Endodermal cell (in vitro differentiated cells): ENCODE measurements around the gene PCDHA9. TPM values are rescaled to one million over a fixed set of nuclear protein-coding genes. Genes with fewer than 3 reads are reported as not detected.
A peak's percentile ranks its signal among the peaks of the same experiment; 100 is the strongest.
"Not testable (repeated sequence)": the region's sequence is repeated elsewhere in the genome, so short reads cannot be mapped to it uniquely, and the experiment has no call there.

ENCODE experiments used
- DNase-seq: peaks from one replicate; pipeline ENCODE4 v3.0.0-alpha.2; 2017
- H3K27ac ChIP-seq: 2 replicates; pipeline ENCODE4 v1.5.1; 2013; ENCODE audit warnings: mild to moderate bottlenecking, low read depth, low read length, moderate library complexity
- H3K27me3 ChIP-seq: 2 replicates; pipeline ENCODE4 v1.6.1; 2013; ENCODE audit warnings: mild to moderate bottlenecking, low read length, moderate library complexity; ENCODE audit not compliant: insufficient read depth, control insufficient read depth, poor library complexity, severe bottlenecking
- H3K36me3 ChIP-seq: 2 replicates; pipeline ENCODE4 v1.7.0; 2013; ENCODE audit warnings: mild to moderate bottlenecking, low read length, moderate library complexity; ENCODE audit not compliant: control insufficient read depth, insufficient read depth
- H3K4me1 ChIP-seq: one replicate; pipeline ENCODE4 v1.7.0; 2013; ENCODE audit warnings: low read length; ENCODE audit not compliant: control insufficient read depth, insufficient read depth
- H3K4me3 ChIP-seq: 2 replicates; pipeline ENCODE4 v1.5.1; 2013; ENCODE audit warnings: mild to moderate bottlenecking, low read length, moderate library complexity
- H3K9ac ChIP-seq: 2 replicates; pipeline ENCODE4 v1.6.1; 2013; ENCODE audit warnings: mild to moderate bottlenecking, low read length, moderate library complexity; ENCODE audit not compliant: poor library complexity, severe bottlenecking; ENCODE audit errors: extremely low read depth
- H3K9me3 ChIP-seq: 2 replicates; pipeline ENCODE4 v1.6.1; 2013; ENCODE audit warnings: mild to moderate bottlenecking, low read length, moderate library complexity; ENCODE audit not compliant: control insufficient read depth
- H3K27ac Mint-ChIP-seq: 2 replicates; pipeline ENCODE4 v1.8.0; 2020; ENCODE audit warnings: mixed read lengths
- H3K27me3 Mint-ChIP-seq: 2 replicates; pipeline ENCODE4 v1.8.0; 2021; ENCODE audit warnings: mild to moderate bottlenecking, mixed read lengths; ENCODE audit not compliant: insufficient read depth
- H3K36me3 Mint-ChIP-seq: 2 replicates; pipeline ENCODE4 v1.8.0; 2020; ENCODE audit warnings: low read depth, mixed read lengths
- H3K4me1 Mint-ChIP-seq: 2 replicates; pipeline ENCODE4 v1.8.0; 2020; ENCODE audit warnings: mixed read lengths
- H3K4me3 Mint-ChIP-seq: 2 replicates; pipeline ENCODE4 v1.8.0; 2020; ENCODE audit warnings: mild to moderate bottlenecking, moderate library complexity, mixed read lengths
- H3K9me3 Mint-ChIP-seq: 2 replicates; pipeline ENCODE4 v1.8.0; 2020; ENCODE audit warnings: mild to moderate bottlenecking, mixed read lengths
- WGBS, 2 experiments: methylation state at CpG; one replicate each; pipeline versions ENCODE4 v1.1.5 to v1.1.7; 2013; ENCODE audit warnings: missing lambda C conversion rate in 2 of 2, mixed read lengths in 1 of 2; ENCODE audit not compliant: insufficient coverage in 1 of 2, insufficient read length in 1 of 2; 5-methylcytosine and 5-hydroxymethylcytosine counted together
- total RNA-seq, 2 donors: library from RNA; stranded (reverse); fragmentation: NEBNext Ultra II Directional in 1 of 2; extraction: Animal tissue kit (Norgen Biotek cat#: 25700) in 1 of 2; gene quantifications; 2 replicates in 1 of 2; 3 replicates in 1 of 2; pipeline ENCODE4 v1.2.1, GENCODE V29; 2021
- TF ChIP-seq, protein P1 (sequence below): fragments of 200-600 bp; sonication (generic); conservative IDR thresholded peaks from 2 replicates; pipeline ENCODE4 v1.5.0; 2021; ENCODE audit warnings: antibody characterized with exemption, mild to moderate bottlenecking

PCDHA9 gene
- total RNA-seq, 2 donors from 2014 or later = 0.60 to 2.6 TPM

DNA sequence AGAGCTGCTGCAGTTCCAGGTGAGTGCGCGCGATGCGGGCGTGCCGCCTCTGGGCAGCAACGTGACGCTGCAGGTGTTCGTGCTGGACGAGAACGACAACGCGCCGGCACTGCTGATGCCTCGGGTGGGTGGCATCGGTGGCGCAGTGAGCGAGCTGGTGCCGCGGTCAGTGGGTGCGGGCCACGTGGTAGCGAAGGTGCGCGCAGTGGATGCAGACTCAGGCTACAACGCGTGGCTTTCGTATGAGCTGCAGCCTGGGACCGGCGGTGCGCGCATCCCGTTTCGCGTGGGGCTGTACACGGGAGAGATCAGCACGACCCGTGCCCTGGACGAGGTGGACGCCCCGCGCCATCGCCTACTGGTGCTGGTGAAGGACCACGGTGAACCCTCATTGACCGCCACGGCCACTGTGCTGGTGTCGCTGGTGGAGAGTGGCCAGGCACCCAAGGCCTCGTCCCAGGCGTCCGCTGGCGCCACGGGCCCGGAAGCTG lies 45.4 kb upstream of the PCDHA9 start:
- no peak overlapping the region for H3K4me3 ChIP-seq
- H3K9ac ChIP-seq = no peak overlapping the region
- TF ChIP-seq, protein P1, sequence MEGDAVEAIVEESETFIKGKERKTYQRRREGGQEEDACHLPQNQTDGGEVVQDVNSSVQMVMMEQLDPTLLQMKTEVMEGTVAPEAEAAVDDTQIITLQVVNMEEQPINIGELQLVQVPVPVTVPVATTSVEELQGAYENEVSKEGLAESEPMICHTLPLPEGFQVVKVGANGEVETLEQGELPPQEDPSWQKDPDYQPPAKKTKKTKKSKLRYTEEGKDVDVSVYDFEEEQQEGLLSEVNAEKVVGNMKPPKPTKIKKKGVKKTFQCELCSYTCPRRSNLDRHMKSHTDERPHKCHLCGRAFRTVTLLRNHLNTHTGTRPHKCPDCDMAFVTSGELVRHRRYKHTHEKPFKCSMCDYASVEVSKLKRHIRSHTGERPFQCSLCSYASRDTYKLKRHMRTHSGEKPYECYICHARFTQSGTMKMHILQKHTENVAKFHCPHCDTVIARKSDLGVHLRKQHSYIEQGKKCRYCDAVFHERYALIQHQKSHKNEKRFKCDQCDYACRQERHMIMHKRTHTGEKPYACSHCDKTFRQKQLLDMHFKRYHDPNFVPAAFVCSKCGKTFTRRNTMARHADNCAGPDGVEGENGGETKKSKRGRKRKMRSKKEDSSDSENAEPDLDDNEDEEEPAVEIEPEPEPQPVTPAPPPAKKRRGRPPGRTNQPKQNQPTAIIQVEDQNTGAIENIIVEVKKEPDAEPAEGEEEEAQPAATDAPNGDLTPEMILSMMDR = no peak
- no peaks in the 10 kb centered on the region for H3K27me3 Mint-ChIP-seq
- no peak overlapping the region for H3K27ac Mint-ChIP-seq
- DNase-seq = peak; percentile 27
- no peaks in the 10 kb centered on the region for H3K27me3 ChIP-seq
- peaks cover 9% of the 10 kb centered on the region for H3K9me3 Mint-ChIP-seq
- 95 to 97% methylated on average over 45 to 53 of the region's 53 CpGs for WGBS, 2 experiments
- peaks cover 8% of the 10 kb centered on the region for H3K9me3 ChIP-seq
- no peaks in the 10 kb centered on the region for H3K36me3 ChIP-seq
- no peak overlapping the region for H3K27ac ChIP-seq
- no peaks in the 10 kb centered on the region for H3K4me1 ChIP-seq
- H3K36me3 Mint-ChIP-seq = peaks cover 26% of the 10 kb centered on the region
- H3K4me1 Mint-ChIP-seq = no peaks in the 10 kb centered on the region
- H3K4me3 Mint-ChIP-seq = no peak overlapping the region

DNA sequence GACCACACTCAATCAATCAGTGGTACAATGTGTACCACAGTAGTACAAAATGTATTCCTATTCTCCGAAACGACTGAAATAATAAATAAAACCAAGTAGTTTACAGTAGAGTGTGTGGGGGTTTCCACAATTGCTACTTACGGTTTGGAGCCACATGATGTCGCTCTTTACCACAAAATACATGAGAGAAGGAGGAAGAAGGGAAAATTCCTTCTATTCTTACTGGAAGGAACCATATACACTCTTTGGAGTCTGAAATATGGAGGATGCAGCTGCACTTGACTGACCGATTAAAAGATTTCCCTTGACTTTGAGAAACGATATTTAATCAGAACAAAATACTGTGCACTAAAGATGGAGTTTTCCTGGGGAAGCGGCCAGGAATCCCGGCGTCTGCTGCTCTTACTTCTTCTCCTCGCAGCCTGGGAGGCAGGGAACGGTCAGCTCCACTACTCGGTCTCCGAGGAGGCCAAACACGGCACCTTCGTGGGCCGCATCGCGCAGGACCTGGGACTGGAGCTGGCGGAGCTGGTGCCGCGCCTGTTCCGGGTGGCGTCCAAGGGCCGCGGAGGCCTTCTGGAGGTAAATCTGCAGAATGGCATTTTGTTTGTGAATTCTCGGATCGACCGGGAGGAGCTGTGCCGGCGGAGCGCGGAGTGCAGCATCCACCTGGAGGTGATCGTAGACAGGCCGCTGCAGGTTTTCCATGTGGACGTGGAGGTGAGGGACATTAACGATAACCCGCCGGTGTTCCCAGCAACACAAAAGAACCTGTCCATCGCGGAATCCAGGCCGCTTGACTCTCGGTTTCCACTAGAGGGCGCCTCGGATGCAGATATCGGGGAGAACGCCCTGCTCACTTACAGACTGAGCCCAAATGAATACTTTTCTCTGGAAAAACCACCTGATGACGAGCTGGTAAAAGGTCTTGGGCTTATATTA lies 41.1 kb upstream of the PCDHA9 start, which contains the start of gene PCDHA4:
Gene PCDHA4, plus strand, starts transcription at position 235 of the 942 bp plus-strand sequence.
- Mint-ChIP-seq H3K27ac (peak within 1 kb of the TSS; percentile 92), H3K4me3 (peak within 1 kb of the TSS; percentile 89), H3K27me3 (no peaks in the 10 kb centered on the region), H3K9me3 (peaks cover under 1% of the 10 kb centered on the region), H3K4me1 (no peaks in the 10 kb centered on the region), H3K36me3 (peaks cover 23% of the 10 kb centered on the region)
- DNase-seq = peak; percentile 95
- Histone ChIP-seq H3K27ac (peak within 1 kb of the TSS; percentile 88), H3K4me3 (peak within 1 kb of the TSS; percentile 82), H3K9me3 (peaks cover under 1% of the 10 kb centered on the region), H3K27me3 (no peaks in the 10 kb centered on the region), H3K9ac (peak within 1 kb of the TSS; percentile 57), H3K4me1 (no peaks in the 10 kb centered on the region), H3K36me3 (no peaks in the 10 kb centered on the region)
- TF ChIP-seq, protein P1 = peak; percentile 85
- WGBS, 2 experiments = 21 to 52% methylated on average over 24 to 47 of the region's 47 CpGs

DNA sequence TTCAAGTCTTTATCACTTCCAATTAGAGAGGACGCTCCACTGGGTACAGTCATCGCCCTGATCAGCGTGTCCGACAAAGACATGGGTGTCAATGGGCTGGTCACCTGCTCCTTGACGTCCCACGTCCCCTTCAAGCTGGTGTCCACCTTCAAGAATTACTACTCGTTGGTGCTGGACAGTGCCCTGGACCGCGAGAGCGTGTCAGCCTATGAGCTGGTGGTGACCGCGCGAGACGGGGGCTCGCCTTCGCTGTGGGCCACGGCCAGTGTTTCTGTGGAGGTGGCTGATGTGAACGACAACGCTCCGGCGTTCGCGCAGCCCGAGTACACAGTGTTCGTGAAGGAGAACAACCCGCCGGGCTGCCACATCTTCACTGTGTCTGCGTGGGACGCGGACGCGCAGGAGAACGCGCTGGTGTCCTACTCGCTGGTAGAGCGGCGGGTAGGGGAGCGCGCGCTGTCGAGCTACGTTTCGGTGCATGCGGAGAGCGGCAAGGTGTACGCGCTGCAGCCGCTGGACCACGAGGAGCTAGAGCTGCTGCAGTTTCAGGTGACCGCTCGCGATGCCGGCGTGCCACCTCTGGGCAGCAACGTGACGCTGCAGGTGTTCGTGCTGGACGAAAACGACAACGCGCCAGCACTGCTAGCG lies 39.8 kb upstream of the PCDHA9 start:
- DNase-seq = peak; percentile 39
- H3K27me3 Mint-ChIP-seq, H3K27ac ChIP-seq, H3K4me3 ChIP-seq, H3K9ac ChIP-seq, H3K4me1 ChIP-seq, H3K27me3 ChIP-seq, H3K36me3 ChIP-seq, H3K27ac Mint-ChIP-seq, H3K4me1 Mint-ChIP-seq, H3K9me3 ChIP-seq, H3K9me3 Mint-ChIP-seq: not testable (repeated sequence)
- 96 to 97% methylated on average over 44 to 62 of the region's 62 CpGs for WGBS, 2 experiments
- Mint-ChIP-seq H3K36me3 (peaks cover 12% of the 10 kb centered on the region), H3K4me3 (peak overlapping the region; percentile 89)
